Loucy (cell line): ENCODE data around the gene ACOXL.

Experiments used
- CTCF ChIP-seq: fragments of 200-600 bp; sonication (generic); conservative IDR thresholded peaks from 2 replicates; pipeline ENCODE4 v1.5.1; 2014; ENCODE audit warnings: mild to moderate bottlenecking, antibody characterized with exemption, low read length
- EZH2phosphoT487 ChIP-seq: fragments of 200-600 bp; IDR thresholded peaks from 2 replicates; pipeline ENCODE4 v1.6.1; 2018; ENCODE audit warnings: antibody characterized with exemption, mild to moderate bottlenecking, moderate library complexity, borderline replicate concordance

GRCh38 chr2:110727923-110728322 is 4.5 kb upstream of the ACOXL start:
- TF ChIP-seq CTCF: no peak
- TF ChIP-seq EZH2phosphoT487: no peak
